ENCODE results near the gene ARHGDIB. TPM values are rescaled to one million over a fixed set of nuclear protein-coding genes. Genes with fewer than 3 reads are reported as not detected.

Gene ARHGDIB
- 50.6 TPM for total RNA-seq
- long read RNA-seq, transcript ARHGDIB-201 (6 exons, 1,256 nt), result major isoform, 21 of 23 reads
- long read RNA-seq, partial matches to known transcripts, result 0 of 23 reads
- long read RNA-seq, other reads (novel, unspliced or antisense), result 2 of 23 reads

GRCh38 chr12:14961466-14962152 lies at the start of gene ARHGDIB:
TSS of gene ARHGDIB (minus strand) at chr12:14961601. CDS start at chr12:14950712, 10,889 bp downstream.
- Histone ChIP-seq H3K27me3 (ENCODE audit: low read depth) (no peaks in the 10 kb centered on the region), H3K9me3 (replicated peaks) (no peaks in the 10 kb centered on the region), H3K27ac (replicated peaks) (peak within 1 kb of the TSS; percentile 92), H3K4me3 (peak within 1 kb of the TSS; percentile 66), H3K36me3 (no peaks in the 10 kb centered on the region), H3K4me1 (peaks cover 64% of the 10 kb centered on the region)
- TF ChIP-seq CTCF (IDR thresholded peaks at IDR 0.05; ENCODE audit: borderline replicate concordance), result no peak
- intact Hi-C loops (cut with micrococcal nuclease), result no loop called here
- DNase-seq, result peak; percentile 32

GRCh38 chr12:15011162-15011561 lies 49.8 kb upstream of the ARHGDIB start:
- intact Hi-C loops (cut with micrococcal nuclease), result no loop called here
- no peak for TF ChIP-seq CTCF (IDR thresholded peaks at IDR 0.05; ENCODE audit: borderline replicate concordance)
- no peak overlapping the region for H3K4me3 ChIP-seq

GRCh38 chr12:15007551-15007950 lies 46.1 kb upstream of the ARHGDIB start:
- Histone ChIP-seq H3K27me3 (ENCODE audit: low read depth) (peaks cover 22% of the 10 kb centered on the region), H3K4me3 (no peak overlapping the region), H3K4me1 (peaks cover 1% of the 10 kb centered on the region), H3K9me3 (replicated peaks) (no peaks in the 10 kb centered on the region), H3K27ac (replicated peaks) (peak overlapping the region; percentile 13), H3K36me3 (no peaks in the 10 kb centered on the region)
- DNase-seq, result no peak
- intact Hi-C loops (cut with micrococcal nuclease), result no loop called here
- no peak for TF ChIP-seq CTCF (IDR thresholded peaks at IDR 0.05; ENCODE audit: borderline replicate concordance)

More at GRCh38 chr12:15011162-15011561, 49.8 kb upstream of the ARHGDIB start:
- no peak overlapping the region for H3K27ac ChIP-seq (replicated peaks)
- no peak for DNase-seq
- H3K4me1 ChIP-seq, result no peaks in the 10 kb centered on the region
- no peaks in the 10 kb centered on the region for H3K36me3 ChIP-seq
- H3K27me3 ChIP-seq (ENCODE audit: low read depth), result peaks cover 16% of the 10 kb centered on the region
- no peaks in the 10 kb centered on the region for H3K9me3 ChIP-seq (replicated peaks)

- H3K4me3 ChIP-seq, result no peak overlapping the region
- no peak for DNase-seq
- no peaks in the 10 kb centered on the region for H3K36me3 ChIP-seq
- H3K27me3 ChIP-seq (ENCODE audit: low read depth), result peaks cover 22% of the 10 kb centered on the region
- no peaks in the 10 kb centered on the region for H3K9me3 ChIP-seq (replicated peaks)
- H3K27ac ChIP-seq (replicated peaks), result no peak overlapping the region
- H3K4me1 ChIP-seq, result peaks cover 16% of the 10 kb centered on the region
- intact Hi-C loops (cut with micrococcal nuclease), result no loop called here
- no peak for TF ChIP-seq CTCF (IDR thresholded peaks at IDR 0.05; ENCODE audit: borderline replicate concordance)
These were observed 43.7 kb upstream of the ARHGDIB start for GRCh38 chr12:15005064-15005463.

- peaks cover 18% of the 10 kb centered on the region for H3K27me3 ChIP-seq (ENCODE audit: low read depth)
These were observed 43.0 kb upstream of the ARHGDIB start for GRCh38 chr12:15004421-15004820.

More at GRCh38 chr12:15004421-15004820, 43.0 kb upstream of the ARHGDIB start:
- DNase-seq, result no peak
- Histone ChIP-seq H3K9me3 (replicated peaks) (no peaks in the 10 kb centered on the region), H3K4me1 (peaks cover 16% of the 10 kb centered on the region), H3K27ac (replicated peaks) (no peak overlapping the region), H3K36me3 (no peaks in the 10 kb centered on the region), H3K4me3 (no peak overlapping the region)
- no peak for TF ChIP-seq CTCF (IDR thresholded peaks at IDR 0.05; ENCODE audit: borderline replicate concordance)
- intact Hi-C loops (cut with micrococcal nuclease), result loop anchor here (5.0 kb wide), 1 partner anchor 218 kb away; the partner anchor contains the start of gene RERG
